Pons (tissue), 1 donor: ENCODE results near the gene SLC2A13.

Experiments used
- DNase-seq: peaks from one replicate; pipeline ENCODE4 v3.0.0-alpha.2; 2016; ENCODE audit warnings: low spot score

Gene SLC2A13

GRCh38 chr12:40105515-40106201, at the start of gene SLC2A13:
SLC2A13 (minus strand) TSS chr12:40106081; CDS start chr12:40105808, 273 bp downstream.
- DNase-seq, result peak; percentile 78

DNA sequence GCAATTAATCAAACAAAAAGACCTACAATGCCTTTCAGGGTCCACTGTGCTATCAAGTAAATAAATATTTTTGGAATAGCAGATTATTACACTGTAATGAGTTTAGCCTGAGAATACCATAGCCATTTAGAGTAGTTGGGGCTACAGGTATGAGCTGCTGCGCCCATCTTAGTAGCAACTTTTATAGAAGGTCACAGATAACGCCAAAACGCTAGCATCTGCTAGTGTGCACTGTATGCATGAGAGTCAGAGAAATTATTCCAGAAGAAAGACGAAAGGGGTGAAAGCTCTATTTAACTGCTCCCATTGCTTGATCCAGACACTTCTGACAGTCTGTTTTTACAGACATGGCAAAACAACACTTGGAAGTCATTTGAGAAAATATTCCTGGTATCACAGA, 48.5 kb upstream of the SLC2A13 start:
- DNase-seq, result no peak

DNA sequence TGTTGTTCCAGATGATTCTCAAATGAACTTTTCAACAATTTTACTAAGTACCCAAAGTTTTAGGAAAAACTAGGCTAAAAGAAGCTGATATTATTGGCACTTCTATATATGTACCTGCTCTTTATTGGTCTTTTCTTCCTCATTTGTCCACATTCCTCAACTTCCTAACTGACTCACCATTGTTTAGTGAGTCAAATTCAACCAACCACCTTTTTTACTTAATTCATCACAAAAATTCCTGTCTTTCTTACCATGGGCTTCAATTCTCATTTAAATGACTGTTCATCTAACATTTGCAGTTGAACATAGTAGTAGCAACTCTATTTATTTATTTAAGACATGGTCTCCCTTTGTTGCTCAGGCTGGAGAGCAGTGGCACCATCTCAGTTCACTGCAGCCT, 47.6 kb upstream of the SLC2A13 start:
- DNase-seq, result no peak

DNA sequence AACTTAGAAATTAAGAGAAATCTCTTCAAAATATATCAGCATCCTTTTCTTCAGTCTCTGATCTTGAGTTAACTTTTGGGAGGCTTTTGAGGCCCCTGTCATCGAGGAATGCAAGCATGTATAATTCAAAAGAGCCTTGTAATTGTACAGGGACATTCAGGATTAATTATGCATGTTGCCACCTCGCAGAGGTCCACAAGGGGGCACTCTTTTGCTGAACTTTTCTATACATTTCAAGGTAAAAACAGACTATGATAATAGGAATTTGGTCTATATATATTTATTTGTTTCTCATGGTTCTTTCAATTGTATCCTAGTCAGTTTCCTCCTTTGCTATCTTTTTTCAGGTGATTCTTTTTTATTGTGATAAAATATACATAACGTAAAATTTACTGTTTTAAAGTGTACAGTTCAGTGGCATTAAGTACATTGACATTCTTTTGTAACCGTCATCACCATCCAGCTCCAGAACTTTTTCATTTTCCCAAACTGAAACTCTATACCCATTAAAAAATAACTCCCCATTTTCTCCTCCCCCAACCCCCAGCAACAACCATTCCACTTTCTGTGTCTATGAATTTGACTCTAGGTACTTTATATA, 47.0 kb upstream of the SLC2A13 start:
- peak; percentile 38 for DNase-seq

GRCh38 chr12:40149673-40150260, 43.9 kb upstream of the SLC2A13 start:
- no peak for DNase-seq

- DNase-seq, result peak; percentile 52
These were observed 41.2 kb upstream of the SLC2A13 start for GRCh38 chr12:40146800-40147797.

DNA sequence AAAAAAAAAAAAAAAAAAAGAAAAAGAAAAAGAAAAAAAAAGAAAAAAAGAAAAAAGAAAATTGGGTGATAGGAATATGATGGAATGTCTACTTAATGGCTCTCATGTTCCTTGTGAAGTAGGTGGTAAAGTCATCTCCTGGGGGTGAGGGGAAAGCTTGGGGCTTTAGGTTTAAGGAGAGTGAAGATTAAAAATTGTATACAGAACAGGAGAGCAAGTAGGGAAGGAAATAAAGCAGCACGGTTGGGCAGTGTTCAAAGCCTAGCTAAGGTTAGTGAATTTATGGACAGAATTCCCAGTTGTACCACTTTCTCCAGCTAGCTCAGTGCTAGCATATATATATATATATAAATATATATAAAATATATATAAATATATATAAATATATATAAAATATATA, 40.0 kb upstream of the SLC2A13 start:
- no peak for DNase-seq

- peak; percentile 81 for DNase-seq
These were observed 38.1 kb upstream of the SLC2A13 start for GRCh38 chr12:40144023-40144422.

- no peak for DNase-seq
These were observed 36.3 kb upstream of the SLC2A13 start for GRCh38 chr12:40142001-40142744.

DNA sequence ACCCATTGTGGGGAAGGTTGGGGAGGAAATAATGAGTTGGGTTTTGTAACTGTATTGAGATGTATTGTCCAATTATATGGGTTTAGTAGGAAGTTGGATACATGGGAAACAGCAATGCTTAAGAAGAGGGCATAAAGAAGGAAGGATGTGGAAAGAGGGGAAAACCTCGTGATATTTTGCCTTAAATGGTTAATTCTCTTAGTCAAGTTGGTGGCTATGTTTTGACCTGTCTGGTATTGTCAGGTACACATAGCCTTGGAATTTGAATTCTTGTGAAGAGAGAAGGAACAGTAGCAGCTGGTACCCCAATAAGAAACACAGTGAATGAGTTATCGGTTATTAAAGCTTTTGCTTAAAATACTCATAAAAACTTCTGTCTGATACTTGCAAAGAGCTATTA, 32.6 kb upstream of the SLC2A13 start:
- DNase-seq, result no peak

GRCh38 chr12:40137252-40137651, 31.4 kb upstream of the SLC2A13 start:
- peak; percentile 67 for DNase-seq

- no peak for DNase-seq
These were observed 21.5 kb upstream of the SLC2A13 start for GRCh38 chr12:40127408-40127807.

DNA sequence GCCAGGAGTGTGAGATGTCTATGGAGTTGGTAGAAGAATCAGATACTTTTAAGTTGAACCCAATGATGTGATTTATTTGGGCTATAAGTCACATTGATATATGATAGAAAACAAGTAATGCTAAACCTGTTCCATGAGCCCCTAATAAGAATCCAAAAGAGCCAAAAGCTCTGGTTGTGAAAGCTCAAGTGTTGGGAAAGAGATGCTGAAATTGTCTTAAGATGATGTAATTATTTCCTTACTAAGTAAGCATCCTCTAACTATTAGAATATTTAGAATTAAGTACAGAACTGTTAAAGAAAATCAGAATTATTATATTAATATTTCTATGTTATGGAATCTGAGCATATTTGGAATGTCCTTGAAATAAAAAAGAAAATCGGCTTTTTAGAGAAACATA, 17.6 kb upstream of the SLC2A13 start:
- no peak for DNase-seq

GRCh38 chr12:40122842-40123241, 17.0 kb upstream of the SLC2A13 start:
- DNase-seq, result no peak

GRCh38 chr12:40117818-40118217, 11.9 kb upstream of the SLC2A13 start:
- no peak for DNase-seq

DNA sequence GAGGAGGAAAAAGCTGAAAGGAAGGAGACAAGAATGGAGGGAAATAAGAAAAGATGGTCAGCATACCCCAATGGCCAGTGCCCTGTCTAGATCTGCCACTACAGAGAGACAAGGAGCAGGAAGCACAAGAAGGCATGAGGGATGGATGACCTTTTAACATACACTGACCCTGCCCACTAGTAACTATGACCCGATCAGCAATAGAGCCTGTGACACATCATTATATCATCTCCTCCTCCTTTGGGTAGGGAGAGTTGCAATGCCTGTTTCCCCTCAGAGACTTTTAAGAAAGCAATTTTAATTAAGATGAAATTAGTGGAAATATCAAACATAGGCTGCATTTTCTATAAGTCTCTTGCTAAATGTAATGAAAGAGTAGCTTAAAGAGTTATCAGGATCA, 4.7 kb upstream of the SLC2A13 start:
- DNase-seq, result no peak

DNA sequence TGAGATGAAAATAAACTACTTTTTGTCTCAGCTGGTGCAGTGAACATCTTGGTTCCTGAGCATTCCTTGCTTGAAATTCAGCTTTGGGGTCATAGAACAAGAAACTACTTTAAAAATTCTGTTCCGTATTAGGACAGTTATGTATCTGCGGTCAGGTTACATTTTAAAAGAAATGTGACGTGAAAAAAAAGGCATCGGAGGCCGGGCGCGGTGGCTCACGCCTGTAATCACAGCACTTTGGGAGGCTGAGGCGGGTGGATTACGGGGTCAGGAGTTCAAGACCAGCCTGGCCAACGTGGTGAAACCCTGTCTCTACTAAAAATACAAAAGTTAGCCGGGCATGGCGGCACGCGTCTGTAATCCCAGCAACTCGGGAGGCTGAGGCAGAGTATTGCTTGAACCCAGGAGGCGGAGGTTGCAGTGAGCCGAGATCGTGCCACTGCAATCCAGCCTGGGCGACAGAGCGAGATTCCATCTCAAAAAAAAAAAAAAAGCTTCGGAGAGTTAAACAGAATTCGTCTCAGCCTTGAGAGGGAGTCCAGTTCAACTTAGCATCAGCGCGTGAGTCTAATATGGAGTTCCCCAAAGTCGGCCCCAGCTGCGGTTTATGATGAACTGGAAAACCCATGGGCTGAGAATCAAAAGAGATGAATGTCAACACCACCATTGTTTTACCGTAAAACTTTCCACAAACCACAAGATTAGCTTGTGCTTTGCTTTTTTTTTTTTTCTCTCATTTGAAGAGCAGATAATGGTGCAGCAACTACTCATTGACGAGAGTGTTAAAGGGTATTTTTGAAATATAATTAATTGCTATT, 2.1 kb upstream of the SLC2A13 start:
- no peak for DNase-seq

DNA sequence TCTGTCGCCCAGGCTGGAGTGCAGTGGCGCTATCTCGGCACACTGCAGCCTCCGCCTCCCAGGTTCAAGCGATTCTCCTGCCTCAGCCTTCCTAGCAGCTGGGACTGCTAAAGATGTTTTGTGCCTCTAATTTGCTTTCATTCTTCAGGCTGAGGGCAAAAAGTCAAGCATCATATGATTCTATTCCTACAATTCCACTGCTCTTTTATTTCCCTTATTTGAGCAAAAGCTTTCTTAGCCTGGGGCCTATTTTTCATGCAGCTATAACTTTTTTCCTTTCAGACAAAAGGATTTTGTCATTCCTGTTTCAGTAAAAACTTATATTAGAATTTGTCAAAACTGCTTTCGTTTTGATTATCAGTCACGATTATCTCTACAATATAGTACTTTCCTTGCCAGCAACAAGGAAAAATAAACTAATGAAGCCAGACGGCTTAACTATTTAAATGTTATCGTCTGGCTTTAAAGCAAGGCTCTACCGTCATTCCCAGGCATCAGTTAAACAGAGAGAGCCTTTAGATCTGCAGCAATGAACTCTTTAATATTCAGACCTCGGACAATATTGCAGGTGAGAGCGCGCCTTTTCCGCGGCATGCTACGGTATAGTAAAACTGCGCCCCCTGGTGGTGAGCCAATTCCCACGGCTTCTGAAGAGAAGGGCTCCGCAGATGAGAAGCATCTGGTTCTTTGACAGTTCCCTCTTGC, 1.4 kb upstream of the SLC2A13 start:
- peak; percentile 74 for DNase-seq

DNA sequence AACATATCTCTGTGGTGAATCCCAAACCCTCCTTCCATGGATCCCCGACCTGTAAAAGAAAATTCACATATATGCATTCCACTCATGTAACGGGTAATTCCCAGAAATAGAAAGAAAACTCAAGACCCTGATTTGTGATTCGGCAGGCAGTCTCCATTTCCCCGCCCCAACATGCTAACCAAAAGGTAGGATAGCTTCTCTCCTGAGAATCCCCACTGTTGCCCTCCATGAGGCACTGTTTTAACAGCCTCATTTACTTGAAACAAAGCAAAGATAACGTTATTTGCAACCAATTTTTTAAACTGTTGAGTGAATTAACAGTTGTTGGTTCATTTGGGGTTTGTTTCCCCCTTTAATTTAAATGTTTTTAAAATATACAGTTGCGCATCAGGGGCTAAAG, 774 bp upstream of the SLC2A13 start:
- no peak for DNase-seq

DNA sequence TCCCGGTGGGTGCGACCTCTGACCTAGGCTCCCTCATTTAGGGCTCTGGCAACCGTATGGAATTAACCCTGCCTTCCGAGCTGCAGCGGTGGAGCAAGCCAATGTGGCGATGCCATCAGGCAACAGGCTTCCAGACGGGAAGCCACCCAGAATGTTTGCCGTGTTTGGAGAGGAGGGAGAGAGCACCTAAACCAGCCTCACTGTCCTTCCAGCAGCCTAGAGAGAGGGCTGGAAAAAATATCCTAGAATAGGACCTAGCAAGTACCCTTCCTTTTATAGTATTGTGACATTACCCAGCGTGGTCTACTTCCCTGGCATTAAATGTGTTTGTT, 287 bp upstream of the SLC2A13 start:
- no peak for DNase-seq

DNA sequence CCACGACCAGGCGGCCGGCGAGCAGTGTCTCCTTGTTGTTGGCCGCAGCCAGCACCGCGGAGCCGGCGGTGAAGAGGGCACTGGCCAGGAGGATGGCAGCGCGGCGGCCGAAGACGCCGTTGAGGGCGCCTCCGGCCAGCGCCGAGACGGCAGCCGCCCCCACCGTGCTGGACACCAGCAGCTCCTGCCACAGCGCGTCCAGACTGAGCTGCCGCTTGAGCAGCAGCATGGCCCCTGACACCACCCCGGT, 691 bp downstream of the SLC2A13 start:
- DNase-seq, result no peak
